Chondrocyte (in vitro differentiated cells): Measurements from ENCODE around the gene OTOP2. TPM values are rescaled to one million over a fixed set of nuclear protein-coding genes. Genes with fewer than 3 reads are reported as not detected.

Experiments used
- DNase-seq: peaks from one replicate; pipeline ENCODE4 v3.0.0; 2021; ENCODE audit warnings: mixed read lengths, low spot score
- H3K27ac Mint-ChIP-seq: one replicate; pipeline ENCODE4 v1.8.0; 2021; ENCODE audit warnings: mild to moderate bottlenecking, moderate library complexity, mixed read lengths; ENCODE audit not compliant: unreplicated experiment
- H3K27me3 Mint-ChIP-seq: 2 replicates; pipeline ENCODE4 v1.8.0; 2021; ENCODE audit warnings: low read depth, mixed read lengths
- H3K36me3 Mint-ChIP-seq: 2 replicates; pipeline ENCODE4 v1.8.0; 2021; ENCODE audit warnings: low read depth, mixed read lengths
- H3K4me1 Mint-ChIP-seq: 2 replicates; pipeline ENCODE4 v1.8.0; 2021; ENCODE audit warnings: low read depth, mild to moderate bottlenecking, mixed read lengths
- H3K4me3 Mint-ChIP-seq: one replicate; pipeline ENCODE4 v1.8.0; 2021; ENCODE audit warnings: mild to moderate bottlenecking, moderate library complexity, mixed read lengths; ENCODE audit not compliant: unreplicated experiment
- H3K9me3 Mint-ChIP-seq: 2 replicates; pipeline ENCODE4 v1.8.0; 2021; ENCODE audit warnings: low read depth, mixed read lengths
- CTCF ChIP-seq: fragments of 200-600 bp; sonication (generic); IDR thresholded peaks from 2 replicates; pipeline ENCODE4 v1.5.0; 2021; ENCODE audit warnings: antibody characterized with exemption, mild to moderate bottlenecking, moderate library complexity
- total RNA-seq: library from RNA; stranded (reverse); gene quantifications from 3 replicates; pipeline ENCODE4 v1.2.1, GENCODE V29; 2021

The OTOP2 gene
- total RNA-seq, 1 donor from 2014 or later: not detected

GRCh38 chr17:74975943-74976342, 51.9 kb downstream of the OTOP2 start:
- DNase-seq: no peak
- H3K9me3 Mint-ChIP-seq: no peaks in the 10 kb centered on the region
- H3K27ac Mint-ChIP-seq: no peak overlapping the region
- peaks cover 7% of the 10 kb centered on the region for H3K4me1 Mint-ChIP-seq
- no peaks in the 10 kb centered on the region for H3K36me3 Mint-ChIP-seq
- no peak for TF ChIP-seq CTCF
- peaks cover 5% of the 10 kb centered on the region for H3K27me3 Mint-ChIP-seq
- H3K4me3 Mint-ChIP-seq: no peak overlapping the region

- H3K36me3 Mint-ChIP-seq: no peaks in the 10 kb centered on the region
- H3K4me1 Mint-ChIP-seq: peaks cover 13% of the 10 kb centered on the region
- no peaks in the 10 kb centered on the region for H3K9me3 Mint-ChIP-seq
- H3K27me3 Mint-ChIP-seq: peaks cover 5% of the 10 kb centered on the region
- TF ChIP-seq CTCF: no peak
- no peak for DNase-seq
- H3K4me3 Mint-ChIP-seq: no peak overlapping the region
- no peak overlapping the region for H3K27ac Mint-ChIP-seq
Observed at GRCh38 chr17:74977802-74978201, 53.7 kb downstream of the OTOP2 start.

- DNase-seq: no peak
- Mint-ChIP-seq H3K9me3 (no peaks in the 10 kb centered on the region), H3K36me3 (no peaks in the 10 kb centered on the region), H3K4me3 (no peak overlapping the region), H3K27me3 (peaks cover under 1% of the 10 kb centered on the region), H3K27ac (no peak overlapping the region), H3K4me1 (peaks cover 10% of the 10 kb centered on the region)
- no peak for TF ChIP-seq CTCF
Observed at GRCh38 chr17:74978240-74978639, 54.2 kb downstream of the OTOP2 start.

GRCh38 chr17:74979408-74980146, 55.5 kb downstream of the OTOP2 start:
- H3K4me3 Mint-ChIP-seq: no peak overlapping the region

More at GRCh38 chr17:74979408-74980146, 55.5 kb downstream of the OTOP2 start:
- no peaks in the 10 kb centered on the region for H3K36me3 Mint-ChIP-seq
- no peak overlapping the region for H3K27ac Mint-ChIP-seq
- H3K9me3 Mint-ChIP-seq: no peaks in the 10 kb centered on the region
- DNase-seq: no peak
- TF ChIP-seq CTCF: no peak
- peaks cover 10% of the 10 kb centered on the region for H3K4me1 Mint-ChIP-seq
- H3K27me3 Mint-ChIP-seq: no peaks in the 10 kb centered on the region
